ENCODE data around the gene PALB2. TPM values are rescaled to one million over a fixed set of nuclear protein-coding genes. Genes with fewer than 3 reads are reported as not detected.

PALB2 gene
- total and polyA plus RNA-seq, 2 of the 13 experiments (the other 11 are each of a cell fraction or from before 2014, with no cell fraction given): 12.1 to 40.9 TPM

DNA sequence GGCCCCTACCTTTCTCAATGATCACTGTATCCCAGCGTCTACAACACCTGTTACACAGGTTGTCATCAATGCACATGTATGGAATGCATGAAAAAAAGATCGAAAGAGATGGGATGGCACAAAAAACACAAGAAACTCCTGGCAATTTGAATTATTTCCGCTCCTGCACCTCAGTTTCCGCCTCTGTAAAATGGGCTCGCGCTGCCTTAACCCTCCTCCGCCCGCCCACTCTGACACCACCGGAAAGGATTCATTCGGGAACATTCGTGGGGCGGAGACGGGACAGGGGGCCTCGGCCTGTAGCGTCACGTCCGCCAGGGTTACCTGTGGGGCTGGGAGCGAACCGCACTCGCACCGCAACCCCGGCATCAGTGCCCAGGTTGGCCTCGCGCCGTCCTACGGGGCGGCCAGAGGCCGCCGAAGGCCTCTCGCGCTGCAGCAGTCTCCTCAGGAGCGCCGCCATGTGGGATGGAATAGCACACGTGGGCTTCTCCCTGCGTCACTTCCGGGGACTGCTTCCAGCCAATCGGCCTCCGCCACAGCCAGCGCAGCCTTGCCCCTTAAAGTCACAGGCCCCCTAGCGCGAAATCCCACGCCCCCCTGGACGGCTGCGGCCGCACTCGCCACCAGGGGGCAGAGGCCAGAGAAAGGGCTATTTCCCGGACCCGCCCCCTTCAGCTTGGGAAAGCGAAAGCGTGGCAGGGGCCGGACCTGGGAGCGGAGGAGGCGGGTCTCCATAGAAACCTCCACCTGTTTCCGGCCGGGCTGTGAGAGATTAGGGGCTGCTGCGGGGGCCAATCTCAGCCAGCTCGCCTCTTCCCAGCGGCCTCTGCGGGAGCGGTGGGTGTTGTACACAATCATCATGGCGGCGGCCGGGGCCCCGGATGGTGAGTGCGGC, 84.0 kb downstream of the PALB2 start, which contains the start of the genes EARS2 and UBFD1 (continued):
- TF ChIP-seq THYN1 (CRISPR knock-in tag; IDR thresholded peaks at IDR 0.05; ENCODE audit: borderline replicate concordance, low read depth) (peak; percentile 89; the same call in 1 of the 2 replicates), MBNL3 (CRISPR knock-in tag; conservative IDR thresholded peaks at IDR 0.05) (no peak), HHEX (CRISPR knock-in tag; IDR thresholded peaks at IDR 0.05) (no peak; the same call in 1 of the 2 replicates), SP2 (CRISPR knock-in tag; IDR thresholded peaks at IDR 0.05) (peak; percentile 91), U2AF2 (IDR thresholded peaks at IDR 0.05; ENCODE audit: low read depth, low read length) (no peak), ZNF841 (CRISPR knock-in tag; IDR thresholded peaks at IDR 0.05; ENCODE audit: borderline replicate concordance) (no peak; the same call in 1 of the 2 replicates), ZNF331 (CRISPR knock-in tag; IDR thresholded peaks at IDR 0.05) (peak; percentile 90), FOXP1 (IDR thresholded peaks at IDR 0.05) (no peak), FOXP1 (CRISPR knock-in tag; IDR thresholded peaks at IDR 0.05) (peak; percentile 43; the same call in 1 of the 2 replicates), RNF2 (conservative IDR thresholded peaks at IDR 0.05; ENCODE audit: low read depth) (peak; percentile 95), FLYWCH1 (CRISPR knock-in tag; IDR thresholded peaks at IDR 0.05) (no peak), ZMAT3 (CRISPR knock-in tag; conservative IDR thresholded peaks at IDR 0.05) (peak; percentile 94), ZNF891 (CRISPR knock-in tag; IDR thresholded peaks at IDR 0.05) (peak; percentile 82), RFX5 (IDR thresholded peaks at IDR 0.05; ENCODE audit: low read depth, low read length) (no peak), ZNF550 (CRISPR knock-in tag; IDR thresholded peaks at IDR 0.05; ENCODE audit: borderline replicate concordance) (peak; percentile 95; the same call in 1 of the 2 replicates)
- TF ChIP-seq, protein P1, sequence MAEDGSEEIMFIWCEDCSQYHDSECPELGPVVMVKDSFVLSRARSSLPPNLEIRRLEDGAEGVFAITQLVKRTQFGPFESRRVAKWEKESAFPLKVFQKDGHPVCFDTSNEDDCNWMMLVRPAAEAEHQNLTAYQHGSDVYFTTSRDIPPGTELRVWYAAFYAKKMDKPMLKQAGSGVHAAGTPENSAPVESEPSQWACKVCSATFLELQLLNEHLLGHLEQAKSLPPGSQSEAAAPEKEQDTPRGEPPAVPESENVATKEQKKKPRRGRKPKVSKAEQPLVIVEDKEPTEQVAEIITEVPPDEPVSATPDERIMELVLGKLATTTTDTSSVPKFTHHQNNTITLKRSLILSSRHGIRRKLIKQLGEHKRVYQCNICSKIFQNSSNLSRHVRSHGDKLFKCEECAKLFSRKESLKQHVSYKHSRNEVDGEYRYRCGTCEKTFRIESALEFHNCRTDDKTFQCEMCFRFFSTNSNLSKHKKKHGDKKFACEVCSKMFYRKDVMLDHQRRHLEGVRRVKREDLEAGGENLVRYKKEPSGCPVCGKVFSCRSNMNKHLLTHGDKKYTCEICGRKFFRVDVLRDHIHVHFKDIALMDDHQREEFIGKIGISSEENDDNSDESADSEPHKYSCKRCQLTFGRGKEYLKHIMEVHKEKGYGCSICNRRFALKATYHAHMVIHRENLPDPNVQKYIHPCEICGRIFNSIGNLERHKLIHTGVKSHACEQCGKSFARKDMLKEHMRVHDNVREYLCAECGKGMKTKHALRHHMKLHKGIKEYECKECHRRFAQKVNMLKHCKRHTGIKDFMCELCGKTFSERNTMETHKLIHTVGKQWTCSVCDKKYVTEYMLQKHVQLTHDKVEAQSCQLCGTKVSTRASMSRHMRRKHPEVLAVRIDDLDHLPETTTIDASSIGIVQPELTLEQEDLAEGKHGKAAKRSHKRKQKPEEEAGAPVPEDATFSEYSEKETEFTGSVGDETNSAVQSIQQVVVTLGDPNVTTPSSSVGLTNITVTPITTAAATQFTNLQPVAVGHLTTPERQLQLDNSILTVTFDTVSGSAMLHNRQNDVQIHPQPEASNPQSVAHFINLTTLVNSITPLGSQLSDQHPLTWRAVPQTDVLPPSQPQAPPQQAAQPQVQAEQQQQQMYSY (CRISPR knock-in tag; IDR thresholded peaks at IDR 0.05): peak; percentile 76
- TF ChIP-seq, protein P2, sequence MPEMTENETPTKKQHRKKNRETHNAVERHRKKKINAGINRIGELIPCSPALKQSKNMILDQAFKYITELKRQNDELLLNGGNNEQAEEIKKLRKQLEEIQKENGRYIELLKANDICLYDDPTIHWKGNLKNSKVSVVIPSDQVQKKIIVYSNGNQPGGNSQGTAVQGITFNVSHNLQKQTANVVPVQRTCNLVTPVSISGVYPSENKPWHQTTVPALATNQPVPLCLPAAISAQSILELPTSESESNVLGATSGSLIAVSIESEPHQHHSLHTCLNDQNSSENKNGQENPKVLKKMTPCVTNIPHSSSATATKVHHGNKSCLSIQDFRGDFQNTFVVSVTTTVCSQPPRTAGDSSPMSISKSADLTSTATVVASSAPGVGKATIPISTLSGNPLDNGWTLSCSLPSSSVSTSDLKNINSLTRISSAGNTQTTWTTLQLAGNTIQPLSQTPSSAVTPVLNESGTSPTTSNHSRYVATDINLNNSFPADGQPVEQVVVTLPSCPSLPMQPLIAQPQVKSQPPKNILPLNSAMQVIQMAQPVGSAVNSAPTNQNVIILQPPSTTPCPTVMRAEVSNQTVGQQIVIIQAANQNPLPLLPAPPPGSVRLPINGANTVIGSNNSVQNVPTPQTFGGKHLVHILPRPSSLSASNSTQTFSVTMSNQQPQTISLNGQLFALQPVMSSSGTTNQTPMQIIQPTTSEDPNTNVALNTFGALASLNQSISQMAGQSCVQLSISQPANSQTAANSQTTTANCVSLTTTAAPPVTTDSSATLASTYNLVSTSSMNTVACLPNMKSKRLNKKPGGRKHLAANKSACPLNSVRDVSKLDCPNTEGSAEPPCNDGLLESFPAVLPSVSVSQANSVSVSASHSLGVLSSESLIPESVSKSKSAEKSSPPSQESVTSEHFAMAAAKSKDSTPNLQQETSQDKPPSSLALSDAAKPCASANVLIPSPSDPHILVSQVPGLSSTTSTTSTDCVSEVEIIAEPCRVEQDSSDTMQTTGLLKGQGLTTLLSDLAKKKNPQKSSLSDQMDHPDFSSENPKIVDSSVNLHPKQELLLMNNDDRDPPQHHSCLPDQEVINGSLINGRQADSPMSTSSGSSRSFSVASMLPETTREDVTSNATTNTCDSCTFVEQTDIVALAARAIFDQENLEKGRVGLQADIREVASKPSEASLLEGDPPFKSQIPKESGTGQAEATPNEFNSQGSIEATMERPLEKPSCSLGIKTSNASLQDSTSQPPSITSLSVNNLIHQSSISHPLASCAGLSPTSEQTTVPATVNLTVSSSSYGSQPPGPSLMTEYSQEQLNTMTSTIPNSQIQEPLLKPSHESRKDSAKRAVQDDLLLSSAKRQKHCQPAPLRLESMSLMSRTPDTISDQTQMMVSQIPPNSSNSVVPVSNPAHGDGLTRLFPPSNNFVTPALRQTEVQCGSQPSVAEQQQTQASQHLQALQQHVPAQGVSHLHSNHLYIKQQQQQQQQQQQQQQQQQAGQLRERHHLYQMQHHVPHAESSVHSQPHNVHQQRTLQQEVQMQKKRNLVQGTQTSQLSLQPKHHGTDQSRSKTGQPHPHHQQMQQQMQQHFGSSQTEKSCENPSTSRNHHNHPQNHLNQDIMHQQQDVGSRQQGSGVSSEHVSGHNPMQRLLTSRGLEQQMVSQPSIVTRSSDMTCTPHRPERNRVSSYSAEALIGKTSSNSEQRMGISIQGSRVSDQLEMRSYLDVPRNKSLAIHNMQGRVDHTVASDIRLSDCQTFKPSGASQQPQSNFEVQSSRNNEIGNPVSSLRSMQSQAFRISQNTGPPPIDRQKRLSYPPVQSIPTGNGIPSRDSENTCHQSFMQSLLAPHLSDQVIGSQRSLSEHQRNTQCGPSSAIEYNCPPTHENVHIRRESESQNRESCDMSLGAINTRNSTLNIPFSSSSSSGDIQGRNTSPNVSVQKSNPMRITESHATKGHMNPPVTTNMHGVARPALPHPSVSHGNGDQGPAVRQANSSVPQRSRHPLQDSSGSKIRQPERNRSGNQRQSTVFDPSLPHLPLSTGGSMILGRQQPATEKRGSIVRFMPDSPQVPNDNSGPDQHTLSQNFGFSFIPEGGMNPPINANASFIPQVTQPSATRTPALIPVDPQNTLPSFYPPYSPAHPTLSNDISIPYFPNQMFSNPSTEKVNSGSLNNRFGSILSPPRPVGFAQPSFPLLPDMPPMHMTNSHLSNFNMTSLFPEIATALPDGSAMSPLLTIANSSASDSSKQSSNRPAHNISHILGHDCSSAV (CRISPR knock-in tag; IDR thresholded peaks at IDR 0.05; ENCODE audit: borderline replicate concordance): peak; percentile 94; the same call in 1 of the 2 replicates
- TF ChIP-seq, protein P3, sequence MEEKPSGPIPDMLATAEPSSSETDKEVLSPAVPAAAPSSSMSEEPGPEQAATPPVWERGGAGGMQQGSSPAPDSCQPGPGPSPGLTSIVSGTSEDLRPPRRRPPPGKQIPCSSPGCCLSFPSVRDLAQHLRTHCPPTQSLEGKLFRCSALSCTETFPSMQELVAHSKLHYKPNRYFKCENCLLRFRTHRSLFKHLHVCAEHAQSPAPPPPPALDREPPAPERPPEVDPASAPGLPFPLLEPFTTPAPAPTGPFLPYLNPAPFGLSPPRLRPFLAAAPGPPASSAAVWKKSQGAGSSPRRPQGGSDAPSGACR (CRISPR knock-in tag; IDR thresholded peaks at IDR 0.05): peak; percentile 98

Data from HepG2 (cell line).